Esophagus squamous epithelium (tissue), 4 donors: ENCODE measurements around the gene RESP18.

Source experiments
- POLR2A ChIP-seq, 4 donors: fragments of 450-650 bp; IDR thresholded peaks; one replicate each; pipeline ENCODE4 v1.6.1; 2017; ENCODE audit warnings: antibody characterized with exemption in 4 of 4, mild to moderate bottlenecking in 4 of 4, moderate library complexity in 3 of 4
- TF ChIP-seq, protein P1 (sequence below), 6 experiments: fragments of 450-650 bp in 4 of 6; fragments of 200-600 bp in 2 of 6; sonication (generic) in 2 of 6; IDR thresholded peaks; one replicate each; pipeline ENCODE4 v1.5.1; 2016 to 2019; ENCODE audit warnings: antibody characterized with exemption in 6 of 6, mild to moderate bottlenecking in 4 of 6, moderate library complexity in 4 of 6

DNA sequence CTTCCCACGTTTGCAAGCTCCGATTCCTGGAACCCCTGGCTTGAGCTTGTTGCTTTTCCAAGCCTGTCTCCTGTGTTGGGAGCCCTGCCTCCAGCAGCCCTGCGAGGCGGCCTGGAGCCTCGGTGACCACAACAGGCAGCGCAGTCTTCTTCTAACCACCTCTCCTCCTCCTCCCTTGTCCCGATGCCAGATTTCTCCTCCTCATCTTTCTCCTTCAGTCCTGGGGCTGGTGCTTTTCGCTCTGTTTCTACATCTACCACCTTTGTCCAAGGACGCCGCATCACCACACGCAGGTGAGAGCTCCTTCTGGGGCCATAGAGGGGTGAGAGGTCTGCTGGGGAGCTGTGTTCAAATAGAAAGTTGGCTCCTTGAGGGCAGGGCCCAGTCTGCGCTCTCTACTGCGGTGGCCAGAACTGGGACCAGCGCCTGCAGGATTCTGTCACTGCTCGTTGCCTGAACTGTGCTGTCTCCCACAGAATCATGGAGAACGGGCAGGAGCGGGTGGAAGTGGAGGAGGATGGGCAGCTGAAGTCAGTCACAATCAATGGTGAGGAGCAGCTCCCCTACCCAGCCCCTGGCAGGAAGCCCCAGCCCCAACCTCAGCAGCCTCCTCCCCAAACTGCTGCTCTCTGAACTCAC, 49.5 kb downstream of the RESP18 start:
- TF ChIP-seq, protein P1, sequence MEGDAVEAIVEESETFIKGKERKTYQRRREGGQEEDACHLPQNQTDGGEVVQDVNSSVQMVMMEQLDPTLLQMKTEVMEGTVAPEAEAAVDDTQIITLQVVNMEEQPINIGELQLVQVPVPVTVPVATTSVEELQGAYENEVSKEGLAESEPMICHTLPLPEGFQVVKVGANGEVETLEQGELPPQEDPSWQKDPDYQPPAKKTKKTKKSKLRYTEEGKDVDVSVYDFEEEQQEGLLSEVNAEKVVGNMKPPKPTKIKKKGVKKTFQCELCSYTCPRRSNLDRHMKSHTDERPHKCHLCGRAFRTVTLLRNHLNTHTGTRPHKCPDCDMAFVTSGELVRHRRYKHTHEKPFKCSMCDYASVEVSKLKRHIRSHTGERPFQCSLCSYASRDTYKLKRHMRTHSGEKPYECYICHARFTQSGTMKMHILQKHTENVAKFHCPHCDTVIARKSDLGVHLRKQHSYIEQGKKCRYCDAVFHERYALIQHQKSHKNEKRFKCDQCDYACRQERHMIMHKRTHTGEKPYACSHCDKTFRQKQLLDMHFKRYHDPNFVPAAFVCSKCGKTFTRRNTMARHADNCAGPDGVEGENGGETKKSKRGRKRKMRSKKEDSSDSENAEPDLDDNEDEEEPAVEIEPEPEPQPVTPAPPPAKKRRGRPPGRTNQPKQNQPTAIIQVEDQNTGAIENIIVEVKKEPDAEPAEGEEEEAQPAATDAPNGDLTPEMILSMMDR (IDR thresholded peaks at IDR 0.05) = no peak
- TF ChIP-seq POLR2A (IDR thresholded peaks at IDR 0.05) = no peak
